ENCODE results near the gene ITK.

The ITK gene

DNA sequence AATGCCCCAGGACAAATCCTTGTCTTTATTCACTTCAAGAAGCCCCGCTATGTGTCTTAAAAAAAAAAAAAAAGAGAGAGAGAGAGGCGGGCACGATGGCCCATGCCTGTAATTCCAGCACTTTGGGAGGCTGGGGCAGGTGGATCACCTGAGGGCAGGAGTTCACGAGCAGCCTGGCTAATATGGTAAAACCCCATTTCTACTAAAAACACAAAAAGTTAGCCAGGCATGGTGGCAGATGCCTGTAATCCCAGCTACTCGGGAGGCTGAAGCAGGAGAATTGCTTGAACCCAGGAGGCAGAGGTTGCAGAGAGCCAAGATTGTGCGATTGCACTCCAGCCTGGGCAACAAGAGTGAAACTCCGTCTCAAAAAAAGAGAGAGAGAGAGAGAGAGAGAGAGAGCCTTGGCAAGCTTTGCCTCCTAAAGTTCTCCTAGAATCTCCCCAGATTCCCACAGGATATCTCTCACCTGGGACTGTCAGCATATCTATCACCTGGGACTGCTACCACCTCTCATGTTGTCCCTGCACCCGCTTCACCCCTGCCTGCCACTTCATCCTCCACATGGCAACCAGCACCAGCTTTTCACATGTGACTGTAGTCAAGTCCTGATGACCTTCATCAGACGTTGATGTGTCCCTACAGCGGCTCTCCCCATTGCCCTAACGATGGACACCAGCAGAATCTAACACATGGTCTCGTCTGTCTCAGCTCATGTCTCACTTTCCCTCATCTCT lies 5.8 kb downstream of the ITK start:
- TF ChIP-seq CTCF (IDR thresholded peaks at IDR 0.05; ENCODE audit: insufficient read depth, missing control alignments), result no peak
- FAIRE-seq (no peak), DNase-seq (ENCODE audit: insufficient read length, low spot score) (no peak)

DNA sequence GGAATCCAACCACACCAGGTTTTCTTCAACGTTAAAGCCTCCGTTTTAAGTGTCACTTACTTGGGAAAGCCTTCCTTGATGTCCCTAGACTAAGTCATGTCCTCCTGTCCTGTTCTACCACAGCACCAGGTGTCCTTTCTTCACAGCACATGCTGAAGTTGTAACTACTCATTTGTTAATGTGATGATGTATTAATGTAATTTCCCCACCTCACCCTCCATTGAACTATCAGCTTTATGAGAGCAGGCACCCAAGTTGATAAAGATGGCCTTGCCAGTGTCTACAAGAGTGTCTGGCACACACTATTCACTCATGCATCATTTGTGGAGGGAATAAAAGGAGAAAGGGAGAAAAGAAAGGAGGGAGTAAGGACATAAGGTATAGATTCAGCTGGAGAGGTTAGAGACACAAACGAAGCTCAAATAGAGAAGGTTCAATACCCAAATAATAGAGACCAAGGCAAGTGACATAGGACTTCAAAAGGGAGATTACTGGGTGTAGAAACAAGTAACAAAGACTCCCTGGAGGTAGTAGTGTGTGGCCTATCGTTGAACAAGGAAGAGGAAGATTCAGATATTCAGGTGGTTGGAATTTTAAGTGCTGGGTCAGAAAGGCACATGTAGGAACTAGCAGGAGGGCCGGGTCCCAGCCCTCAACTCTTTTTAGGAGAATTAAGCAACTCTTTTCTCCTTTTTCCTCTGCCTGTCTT lies 6.6 kb downstream of the ITK start:
- TF ChIP-seq CTCF (IDR thresholded peaks at IDR 0.05; ENCODE audit: insufficient read depth, missing control alignments), result no peak
- FAIRE-seq, result no peak
- no peak for DNase-seq (ENCODE audit: insufficient read length, low spot score)

DNA sequence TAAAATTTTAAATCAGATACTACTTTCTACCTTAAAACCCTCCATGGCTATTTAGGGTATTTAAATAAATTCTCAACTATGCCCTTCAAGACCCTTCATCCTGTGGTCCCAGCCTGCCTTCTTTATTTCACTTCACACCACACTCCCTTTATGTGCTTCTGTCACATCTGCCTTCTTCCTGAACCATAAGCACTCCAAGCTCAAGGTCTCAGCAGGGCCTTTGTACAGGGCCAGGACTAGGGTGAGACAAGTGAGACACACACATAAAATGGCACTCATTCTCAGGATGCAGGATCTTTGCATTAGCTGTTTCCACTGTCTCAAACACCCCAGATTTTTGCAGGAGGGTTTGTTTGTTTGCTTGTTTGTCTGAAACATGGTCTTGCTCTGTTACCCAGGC lies 7.6 kb downstream of the ITK start:
- TF ChIP-seq CTCF (IDR thresholded peaks at IDR 0.05; ENCODE audit: insufficient read depth, missing control alignments), result no peak
- FAIRE-seq, result no peak
- DNase-seq (ENCODE audit: insufficient read length, low spot score), result no peak

GRCh38 chr5:157189223-157189622 lies 8.6 kb downstream of the ITK start:
- DNase-seq (ENCODE audit: insufficient read length, low spot score) (no peak), FAIRE-seq (no peak)
- TF ChIP-seq CTCF (IDR thresholded peaks at IDR 0.05; ENCODE audit: insufficient read depth, missing control alignments), result no peak

- TF ChIP-seq CTCF (IDR thresholded peaks at IDR 0.05; ENCODE audit: insufficient read depth, missing control alignments), result no peak
- no peak for DNase-seq (ENCODE audit: insufficient read length, low spot score)
- no peak for FAIRE-seq
Observed at GRCh38 chr5:157193699-157194424, 13.2 kb downstream of the ITK start.

GRCh38 chr5:157196045-157196444 lies 15.4 kb downstream of the ITK start:
- FAIRE-seq (no peak), DNase-seq (ENCODE audit: insufficient read length, low spot score) (no peak)
- no peak for TF ChIP-seq CTCF (IDR thresholded peaks at IDR 0.05; ENCODE audit: insufficient read depth, missing control alignments)

Measured in D721Med (cell line).